ENCODE measurements around the gene EPHA1.
"Not testable (repeated sequence)": the region's sequence is repeated elsewhere in the genome, so short reads cannot be mapped to it uniquely, and the experiment has no call there.

- not testable (repeated sequence) for TF ChIP-seq CTCF (IDR thresholded peaks at IDR 0.05; ENCODE audit: low read depth, low read length, poor library complexity, severe bottlenecking); EZH2phosphoT487 (IDR thresholded peaks at IDR 0.05; ENCODE audit: borderline replicate concordance, low read length)
Observed at GRCh38 chr7:143424476-143424875, 15.8 kb upstream of the EPHA1 start.
